Activated CD8-positive, alpha-beta T cell treated with anti-CD3 and anti-CD28 coated beads for 36 hours (primary cell): Measurements from ENCODE around the gene C1orf21. TPM values are rescaled to one million over a fixed set of nuclear protein-coding genes. Genes with fewer than 3 reads are reported as not detected.

Experiments
- ATAC-seq: fragments of 200-7000 bp; cut with Tn5 transposase; one replicate; pipeline ENCODE4 v1.10.0; 2021; ENCODE audit warnings: mild to moderate bottlenecking, moderate library complexity
- CTCF ChIA-PET: fragments of 350-600 bp; sonication (Branson Sonifier 250); formaldehyde crosslinking; loops from one replicate; lab custom pipeline; 2021; ENCODE audit warnings: antibody characterized with exemption; lab: Charles Lee
- POLR2A ChIA-PET: fragments of 350-600 bp; sonication (Branson Sonifier 250); formaldehyde crosslinking; loops from one replicate; lab custom pipeline; 2021; ENCODE audit warnings: antibody characterized with exemption; lab: Charles Lee
- DNase-seq: peaks from one replicate; pipeline ENCODE4 v3.0.0-alpha.2; 2020
- H3K27ac Mint-ChIP-seq: one replicate; pipeline ENCODE4 v1.8.0; 2021; ENCODE audit warnings: mild to moderate bottlenecking, mixed read lengths
- H3K27me3 Mint-ChIP-seq: one replicate; pipeline ENCODE4 v1.8.0; 2021; ENCODE audit warnings: mixed read lengths
- H3K36me3 Mint-ChIP-seq: one replicate; pipeline ENCODE4 v1.8.0; 2021; ENCODE audit warnings: low read depth, mixed read lengths
- H3K4me1 Mint-ChIP-seq: one replicate; pipeline ENCODE4 v1.8.0; 2021; ENCODE audit warnings: low read depth, mixed read lengths
- H3K4me3 Mint-ChIP-seq: one replicate; pipeline ENCODE4 v1.8.0; 2021; ENCODE audit warnings: mild to moderate bottlenecking, moderate library complexity, mixed read lengths
- H3K9me3 Mint-ChIP-seq: one replicate; pipeline ENCODE4 v1.8.0; 2021; ENCODE audit warnings: mixed read lengths
- CTCF ChIP-seq: fragments of 200-600 bp; IDR thresholded peaks from one replicate; pipeline ENCODE4 v1.8.0; 2022; ENCODE audit warnings: antibody characterized with exemption, mild to moderate bottlenecking
- intact Hi-C: fragments of 100-400 bp; cut with micrococcal nuclease; formaldehyde crosslinking; loops from one replicate; pipeline ENCODE4 v1.10.0; 2022
- total RNA-seq, 2 experiments: library from RNA; stranded (reverse); gene quantifications; one replicate each; pipeline ENCODE4 v1.2.3, GENCODE V29; 2021

Gene C1orf21
- total RNA-seq, 2 experiments from 2014 or later, result 3.8 to 4.6 TPM

GRCh38 chr1:184559117-184559713, 172.4 kb downstream of the C1orf21 start:
- Mint-ChIP-seq H3K36me3 (no peaks in the 10 kb centered on the region), H3K9me3 (no peaks in the 10 kb centered on the region), H3K4me1 (no peaks in the 10 kb centered on the region), H3K27ac (no peak overlapping the region), H3K27me3 (peaks cover 2% of the 10 kb centered on the region), H3K4me3 (no peak overlapping the region)
- ATAC-seq (no peak), DNase-seq (no peak)
- intact Hi-C loops, result no loop called here
- ChIA-PET CTCF (no interaction called here), POLR2A (no interaction called here)
- TF ChIP-seq CTCF, result no peak

- Mint-ChIP-seq H3K4me1 (no peaks in the 10 kb centered on the region), H3K4me3 (no peak overlapping the region), H3K9me3 (no peaks in the 10 kb centered on the region), H3K27me3 (no peaks in the 10 kb centered on the region), H3K27ac (no peak overlapping the region), H3K36me3 (no peaks in the 10 kb centered on the region)
- no peak for DNase-seq
- intact Hi-C loops, result no loop called here
- TF ChIP-seq CTCF, result no peak
- CTCF ChIA-PET, result interaction anchor here (1.1 to 1.9 kb wide), 2 partner anchors 12 to 101 kb away, joined by 6 to 7 read pairs; no protein-coding TSS in a partner anchor
- ATAC-seq, result no peak
- POLR2A ChIA-PET, result no interaction called here
Observed at GRCh38 chr1:184562806-184563205, 176.0 kb downstream of the C1orf21 start.

- H3K4me3 Mint-ChIP-seq, result no peak overlapping the region
- no peak overlapping the region for H3K27ac Mint-ChIP-seq
- no peak for ATAC-seq
- no peaks in the 10 kb centered on the region for H3K36me3 Mint-ChIP-seq
- TF ChIP-seq CTCF, result no peak
- H3K27me3 Mint-ChIP-seq, result no peaks in the 10 kb centered on the region
- intact Hi-C loops, result no loop called here
- POLR2A ChIA-PET, result no interaction called here
- H3K9me3 Mint-ChIP-seq, result no peaks in the 10 kb centered on the region
- DNase-seq, result no peak
- H3K4me1 Mint-ChIP-seq, result no peaks in the 10 kb centered on the region
- CTCF ChIA-PET, result interaction anchor here (1.1 to 1.9 kb wide), 2 partner anchors 12 to 101 kb away, joined by 6 to 7 read pairs; no protein-coding TSS in a partner anchor
Observed at GRCh38 chr1:184563308-184563707, 176.5 kb downstream of the C1orf21 start.

GRCh38 chr1:184567009-184567408, 180.2 kb downstream of the C1orf21 start:
- Mint-ChIP-seq H3K27me3 (no peaks in the 10 kb centered on the region), H3K27ac (no peak overlapping the region)
- no peak for DNase-seq

More at GRCh38 chr1:184567009-184567408, 180.2 kb downstream of the C1orf21 start:
- ChIA-PET POLR2A (interaction anchor here (0.6 kb wide), 1 partner anchor 72 kb away, joined by 3 read pairs; no protein-coding TSS in a partner anchor), CTCF (no interaction called here)
- no peak for ATAC-seq
- TF ChIP-seq CTCF, result no peak
- intact Hi-C loops, result no loop called here
- Mint-ChIP-seq H3K4me3 (no peak overlapping the region), H3K36me3 (no peaks in the 10 kb centered on the region), H3K9me3 (no peaks in the 10 kb centered on the region), H3K4me1 (no peaks in the 10 kb centered on the region)
